ENCODE results near the gene GK.

GRCh38 chrX:30652527-30653414 lies 452 bp upstream of the GK start:
- TF ChIP-seq CTCF (conservative IDR thresholded peaks at IDR 0.05): no peak
- TF ChIP-seq ZFX (IDR thresholded peaks at IDR 0.05): no peak
